ENCODE measurements around the gene POLG2.

The POLG2 gene

DNA sequence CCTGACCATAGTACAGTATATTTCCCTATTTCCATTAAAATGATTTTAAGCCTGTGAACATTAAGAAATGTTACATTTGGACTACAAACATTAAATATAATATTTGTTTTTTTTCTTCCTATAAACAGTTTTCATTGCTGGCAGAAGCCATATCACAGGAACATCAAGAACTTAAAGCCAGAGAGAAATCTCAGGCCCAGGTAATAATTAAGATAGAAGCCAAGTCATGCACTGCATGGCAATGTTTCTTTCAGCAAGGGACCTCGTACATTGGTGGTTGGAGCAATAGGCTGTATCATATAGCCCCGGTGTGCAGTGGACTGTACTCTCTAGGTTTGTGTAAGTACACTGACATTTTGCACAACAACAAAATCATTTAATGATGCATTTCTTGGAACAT, 40.1 kb upstream of the POLG2 start:
- no peak for DNase-seq (ENCODE audit: extremely low spot score)
- TF ChIP-seq FOXK2 (IDR thresholded peaks at IDR 0.05) (no peak), FOXA1 (IDR thresholded peaks at IDR 0.05) (no peak), PKNOX1 (IDR thresholded peaks at IDR 0.05) (no peak), NFRKB (IDR thresholded peaks at IDR 0.05) (no peak), LEF1 (IDR thresholded peaks at IDR 0.05; ENCODE audit: borderline replicate concordance) (no peak), ZNF384 (IDR thresholded peaks at IDR 0.05) (no peak), BHLHE40 (IDR thresholded peaks at IDR 0.05; ENCODE audit: borderline replicate concordance) (no peak), TARDBP (IDR thresholded peaks at IDR 0.05) (no peak), CTBP1 (IDR thresholded peaks at IDR 0.05; ENCODE audit: borderline replicate concordance) (no peak), ELF4 (IDR thresholded peaks at IDR 0.05) (no peak), FOXM1 (IDR thresholded peaks at IDR 0.05; ENCODE audit: borderline replicate concordance) (no peak), SP1 (IDR thresholded peaks at IDR 0.05) (no peak), ARNT (IDR thresholded peaks at IDR 0.05) (no peak), SUZ12 (IDR thresholded peaks at IDR 0.05) (no peak), L3MBTL2 (conservative IDR thresholded peaks at IDR 0.05) (no peak), HDGF (IDR thresholded peaks at IDR 0.05; ENCODE audit: borderline replicate concordance) (no peak)
- CTCF ChIA-PET, result no interaction called here
- POLR2A ChIA-PET, result interaction anchor here (2.1 kb wide), 1 partner anchor 30 kb away, joined by 7 read pairs; the partner anchor contains the start of gene CEP95

DNA sequence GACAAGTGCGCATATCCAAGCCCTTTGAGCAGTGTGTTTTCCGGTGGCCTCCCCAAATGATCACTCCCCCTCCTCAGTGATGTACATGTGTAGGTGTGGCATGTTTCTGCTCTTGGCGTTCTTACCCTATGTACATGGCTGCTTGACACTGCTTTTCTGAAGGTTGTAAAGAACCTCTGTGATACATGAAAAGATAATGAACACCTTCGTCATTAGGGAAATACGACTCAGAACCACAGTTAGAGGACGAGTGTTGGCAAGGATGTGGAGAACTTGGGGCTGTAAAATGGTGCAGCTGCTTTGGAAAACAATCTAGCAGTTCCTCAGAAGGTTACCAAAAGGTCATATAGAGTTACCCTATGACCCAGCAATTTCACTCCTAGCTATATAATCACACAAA, 38.5 kb upstream of the POLG2 start:
- CTCF ChIA-PET, result interaction anchor here (1.9 kb wide), 1 partner anchor 9 kb away, joined by 5 read pairs; no protein-coding TSS in a partner anchor
- TF ChIP-seq NFRKB (IDR thresholded peaks at IDR 0.05) (no peak), ZNF384 (IDR thresholded peaks at IDR 0.05) (no peak), HDGF (IDR thresholded peaks at IDR 0.05; ENCODE audit: borderline replicate concordance) (no peak), SUZ12 (IDR thresholded peaks at IDR 0.05) (no peak), L3MBTL2 (conservative IDR thresholded peaks at IDR 0.05) (no peak), ELF4 (IDR thresholded peaks at IDR 0.05) (no peak), SP1 (IDR thresholded peaks at IDR 0.05) (no peak), FOXM1 (IDR thresholded peaks at IDR 0.05; ENCODE audit: borderline replicate concordance) (no peak), ARNT (IDR thresholded peaks at IDR 0.05) (no peak)
- POLR2A ChIA-PET, result no interaction called here

GRCh38 chr17:64534187-64534586, 37.3 kb upstream of the POLG2 start:
- ChIA-PET POLR2A (no interaction called here), CTCF (interaction anchor here (1.2 to 1.9 kb wide), 2 partner anchors 11 to 115 kb away, joined by 5 read pairs; no protein-coding TSS in a partner anchor)
- no peak for DNase-seq (ENCODE audit: extremely low spot score)
- TF ChIP-seq TARDBP (IDR thresholded peaks at IDR 0.05), result no peak
- TF ChIP-seq PKNOX1 (IDR thresholded peaks at IDR 0.05), result no peak
- no peak for TF ChIP-seq BHLHE40 (IDR thresholded peaks at IDR 0.05; ENCODE audit: borderline replicate concordance)
- TF ChIP-seq L3MBTL2 (conservative IDR thresholded peaks at IDR 0.05), result no peak
- TF ChIP-seq NFRKB (IDR thresholded peaks at IDR 0.05), result no peak
- no peak for TF ChIP-seq FOXA1 (IDR thresholded peaks at IDR 0.05)
- TF ChIP-seq SP1 (IDR thresholded peaks at IDR 0.05), result no peak
- no peak for TF ChIP-seq ZNF384 (IDR thresholded peaks at IDR 0.05)
- TF ChIP-seq CTBP1 (IDR thresholded peaks at IDR 0.05; ENCODE audit: borderline replicate concordance), result no peak
- TF ChIP-seq SUZ12 (IDR thresholded peaks at IDR 0.05), result no peak

More for the DNA sequence above, 38.5 kb upstream of the POLG2 start:
- no peak for DNase-seq (ENCODE audit: extremely low spot score)

DNA sequence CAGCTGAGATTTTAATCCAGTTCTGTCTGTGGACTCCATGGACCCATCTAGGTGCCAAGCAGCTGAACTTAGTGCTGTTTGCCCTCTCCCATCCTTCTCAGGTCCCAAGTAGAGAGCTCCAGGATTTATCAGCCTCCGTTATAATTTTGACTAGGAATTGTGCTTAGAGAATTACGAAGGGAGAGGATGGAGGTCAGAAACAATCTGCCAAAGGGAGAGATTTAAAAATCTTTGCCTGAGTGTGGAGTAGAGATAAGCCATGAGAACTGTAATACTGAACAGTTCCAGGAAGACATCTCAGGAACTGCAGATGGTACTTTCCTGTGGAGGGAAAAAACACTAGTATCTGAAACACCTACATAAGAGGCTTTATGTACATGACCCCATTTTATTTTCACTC, 36.9 kb upstream of the POLG2 start:
- no peak for DNase-seq (ENCODE audit: extremely low spot score)
- no peak for TF ChIP-seq FOXA1 (IDR thresholded peaks at IDR 0.05)
- no peak for TF ChIP-seq BHLHE40 (IDR thresholded peaks at IDR 0.05; ENCODE audit: borderline replicate concordance)
- no peak for TF ChIP-seq SUZ12 (IDR thresholded peaks at IDR 0.05)
- no peak for TF ChIP-seq FOXK2 (IDR thresholded peaks at IDR 0.05)
- ChIA-PET CTCF (interaction anchor here (1.2 to 1.9 kb wide), 2 partner anchors 11 to 115 kb away, joined by 5 read pairs; no protein-coding TSS in a partner anchor), POLR2A (no interaction called here)

- CTCF ChIA-PET, result no interaction called here
- no peak for DNase-seq (ENCODE audit: extremely low spot score)
- POLR2A ChIA-PET, result no interaction called here
- no peak for TF ChIP-seq BHLHE40 (IDR thresholded peaks at IDR 0.05; ENCODE audit: borderline replicate concordance)
- TF ChIP-seq PKNOX1 (IDR thresholded peaks at IDR 0.05), result no peak
- TF ChIP-seq FOXA1 (IDR thresholded peaks at IDR 0.05), result no peak
- no peak for TF ChIP-seq HDGF (IDR thresholded peaks at IDR 0.05; ENCODE audit: borderline replicate concordance)
- no peak for TF ChIP-seq SUZ12 (IDR thresholded peaks at IDR 0.05)
- no peak for TF ChIP-seq FOXK2 (IDR thresholded peaks at IDR 0.05)
- no peak for TF ChIP-seq LEF1 (IDR thresholded peaks at IDR 0.05; ENCODE audit: borderline replicate concordance)
- TF ChIP-seq ZNF384 (IDR thresholded peaks at IDR 0.05), result no peak
- TF ChIP-seq ARNT (IDR thresholded peaks at IDR 0.05), result no peak
- no peak for TF ChIP-seq ELF4 (IDR thresholded peaks at IDR 0.05)
- TF ChIP-seq CTBP1 (IDR thresholded peaks at IDR 0.05; ENCODE audit: borderline replicate concordance), result no peak
- no peak for TF ChIP-seq SP1 (IDR thresholded peaks at IDR 0.05)
- TF ChIP-seq TARDBP (IDR thresholded peaks at IDR 0.05), result no peak
- no peak for TF ChIP-seq FOXM1 (IDR thresholded peaks at IDR 0.05; ENCODE audit: borderline replicate concordance)
- no peak for TF ChIP-seq L3MBTL2 (conservative IDR thresholded peaks at IDR 0.05)
- TF ChIP-seq NFRKB (IDR thresholded peaks at IDR 0.05), result no peak
These were observed 35.6 kb upstream of the POLG2 start for GRCh38 chr17:64532409-64532808.

GRCh38 chr17:64531955-64532371, 35.1 kb upstream of the POLG2 start:
- ChIA-PET POLR2A (no interaction called here), CTCF (no interaction called here)
- no peak for DNase-seq (ENCODE audit: extremely low spot score)
- no peak for TF ChIP-seq HDGF (IDR thresholded peaks at IDR 0.05; ENCODE audit: borderline replicate concordance)
- no peak for TF ChIP-seq ARNT (IDR thresholded peaks at IDR 0.05)
- TF ChIP-seq BHLHE40 (IDR thresholded peaks at IDR 0.05; ENCODE audit: borderline replicate concordance), result no peak
- no peak for TF ChIP-seq FOXA1 (IDR thresholded peaks at IDR 0.05)
- no peak for TF ChIP-seq PKNOX1 (IDR thresholded peaks at IDR 0.05)
- TF ChIP-seq SP1 (IDR thresholded peaks at IDR 0.05), result no peak
- no peak for TF ChIP-seq FOXK2 (IDR thresholded peaks at IDR 0.05)
- no peak for TF ChIP-seq ELF4 (IDR thresholded peaks at IDR 0.05)
- TF ChIP-seq ZNF384 (IDR thresholded peaks at IDR 0.05), result no peak
- TF ChIP-seq CTBP1 (IDR thresholded peaks at IDR 0.05; ENCODE audit: borderline replicate concordance), result no peak
- no peak for TF ChIP-seq FOXM1 (IDR thresholded peaks at IDR 0.05; ENCODE audit: borderline replicate concordance)
- no peak for TF ChIP-seq L3MBTL2 (conservative IDR thresholded peaks at IDR 0.05)
- TF ChIP-seq LEF1 (IDR thresholded peaks at IDR 0.05; ENCODE audit: borderline replicate concordance), result no peak
- TF ChIP-seq NFRKB (IDR thresholded peaks at IDR 0.05), result no peak
- TF ChIP-seq SUZ12 (IDR thresholded peaks at IDR 0.05), result no peak
- TF ChIP-seq TARDBP (IDR thresholded peaks at IDR 0.05), result no peak
